ENCODE results near the gene ZDHHC21.

The ZDHHC21 gene

DNA sequence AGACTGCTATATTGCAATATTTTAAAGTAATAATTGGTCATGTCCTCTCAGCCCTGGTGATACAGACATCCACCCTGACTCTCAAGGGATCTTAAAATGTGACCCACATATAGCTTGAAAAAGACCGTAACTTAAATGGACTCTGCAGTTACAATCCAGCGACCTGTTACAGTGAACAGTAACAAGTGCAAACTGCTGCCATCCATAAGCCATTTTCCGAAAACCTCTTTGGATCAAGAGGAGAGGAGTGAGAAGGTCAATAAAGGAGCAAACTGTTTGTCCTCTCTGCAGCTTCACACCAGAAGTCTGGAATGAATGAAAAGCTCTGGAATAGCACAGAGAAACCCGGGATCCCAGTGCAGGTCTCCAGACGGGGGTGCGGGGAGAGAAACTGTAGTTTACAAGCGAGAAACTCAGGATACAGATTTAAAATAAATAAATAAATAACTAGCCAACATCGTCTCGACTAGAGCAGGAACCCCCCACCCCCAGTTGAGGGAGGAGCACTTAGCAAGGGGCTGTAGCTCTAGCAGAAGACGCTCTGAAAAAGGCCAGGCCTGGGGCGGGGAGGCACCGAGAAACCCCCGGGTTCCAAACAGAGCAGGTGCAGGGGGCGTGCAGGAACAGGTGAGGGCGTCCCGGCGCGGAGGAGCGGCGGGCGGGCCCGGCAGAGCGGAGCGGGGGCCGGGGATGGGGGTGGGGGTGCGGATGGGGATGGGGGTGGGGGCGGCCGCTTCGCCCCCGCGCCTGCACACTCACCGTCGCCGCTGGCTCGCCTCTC, 572 bp downstream of the ZDHHC21 start:
- 0 out of 2 replicates have a peak overlapping the region, but pooled peaks have one; percentile 39 for H3K27ac ChIP-seq (ENCODE audit: low read length)
- DNase-seq = peak; percentile 36

GRCh38 chr9:14690948-14691730, 2.1 kb downstream of the ZDHHC21 start:
- Histone ChIP-seq H2AFZ (ENCODE audit: low read depth, low read length) (no peak overlapping the region), H3K9ac (ENCODE audit: low read depth, low read length) (no peak overlapping the region), H3K79me2 (ENCODE audit: insufficient read depth, low read length) (peaks cover 3% of the 10 kb centered on the region), H3K4me1 (ENCODE audit: insufficient read depth, low read length) (peaks cover 16% of the 10 kb centered on the region), H3K27me3 (ENCODE audit: insufficient read depth, low read length, poor library complexity) (no peaks in the 10 kb centered on the region), H3K9me3 (ENCODE audit: insufficient read depth, low read length, severe bottlenecking) (no peaks in the 10 kb centered on the region), H3K4me2 (ENCODE audit: insufficient read depth, low read length) (peak overlapping the region; percentile 69; the same call in 1 of the 2 replicates), H3K4me3 (ENCODE audit: low read depth in 1 of 2, low read length in 2 of 2) (no peak overlapping the region), H4K20me1 (ENCODE audit: insufficient read depth, low read length) (no peaks in the 10 kb centered on the region), H3K27ac (ENCODE audit: low read length) (no peak overlapping the region), H3K36me3 (ENCODE audit: insufficient read depth, low read length) (no peaks in the 10 kb centered on the region; the same call in 1 of the 2 replicates)
- ATAC-seq (ENCODE audit: insufficient read depth, low read depth) (no peak), DNase-seq (no peak)
- TF ChIP-seq, protein P1, sequence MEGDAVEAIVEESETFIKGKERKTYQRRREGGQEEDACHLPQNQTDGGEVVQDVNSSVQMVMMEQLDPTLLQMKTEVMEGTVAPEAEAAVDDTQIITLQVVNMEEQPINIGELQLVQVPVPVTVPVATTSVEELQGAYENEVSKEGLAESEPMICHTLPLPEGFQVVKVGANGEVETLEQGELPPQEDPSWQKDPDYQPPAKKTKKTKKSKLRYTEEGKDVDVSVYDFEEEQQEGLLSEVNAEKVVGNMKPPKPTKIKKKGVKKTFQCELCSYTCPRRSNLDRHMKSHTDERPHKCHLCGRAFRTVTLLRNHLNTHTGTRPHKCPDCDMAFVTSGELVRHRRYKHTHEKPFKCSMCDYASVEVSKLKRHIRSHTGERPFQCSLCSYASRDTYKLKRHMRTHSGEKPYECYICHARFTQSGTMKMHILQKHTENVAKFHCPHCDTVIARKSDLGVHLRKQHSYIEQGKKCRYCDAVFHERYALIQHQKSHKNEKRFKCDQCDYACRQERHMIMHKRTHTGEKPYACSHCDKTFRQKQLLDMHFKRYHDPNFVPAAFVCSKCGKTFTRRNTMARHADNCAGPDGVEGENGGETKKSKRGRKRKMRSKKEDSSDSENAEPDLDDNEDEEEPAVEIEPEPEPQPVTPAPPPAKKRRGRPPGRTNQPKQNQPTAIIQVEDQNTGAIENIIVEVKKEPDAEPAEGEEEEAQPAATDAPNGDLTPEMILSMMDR (IDR thresholded peaks at IDR 0.05; ENCODE audit: borderline replicate concordance, extremely low read depth, low read length, poor library complexity, severe bottlenecking) = no peak
- no peak for TF ChIP-seq EZH2 (IDR thresholded peaks at IDR 0.05; ENCODE audit: borderline replicate concordance, low read depth, low read length, severe bottlenecking)

More for the DNA sequence above, 572 bp downstream of the ZDHHC21 start:
- H3K4me1 ChIP-seq (ENCODE audit: insufficient read depth, low read length) = peaks cover 16% of the 10 kb centered on the region
- peak overlapping the region; percentile 88 for H2AFZ ChIP-seq (ENCODE audit: low read depth, low read length)
- H3K9me3 ChIP-seq (ENCODE audit: insufficient read depth, low read length, severe bottlenecking) = no peaks in the 10 kb centered on the region
- peak overlapping the region; percentile 69 for H3K4me2 ChIP-seq (ENCODE audit: insufficient read depth, low read length)
- no peaks in the 10 kb centered on the region for H4K20me1 ChIP-seq (ENCODE audit: insufficient read depth, low read length)
- no peak for TF ChIP-seq EZH2 (IDR thresholded peaks at IDR 0.05; ENCODE audit: borderline replicate concordance, low read depth, low read length, severe bottlenecking)
- TF ChIP-seq, protein P1 (IDR thresholded peaks at IDR 0.05; ENCODE audit: borderline replicate concordance, extremely low read depth, low read length, poor library complexity, severe bottlenecking) = no peak
- peak overlapping the region; percentile 67 for H3K9ac ChIP-seq (ENCODE audit: low read depth, low read length)
- H3K79me2 ChIP-seq (ENCODE audit: insufficient read depth, low read length) = peaks cover 3% of the 10 kb centered on the region
- H3K4me3 ChIP-seq (ENCODE audit: low read depth in 1 of 2, low read length in 2 of 2) = peak overlapping the region; percentile 22 to 67; a peak in 3 of 4 replicates
- peak; percentile 63 for ATAC-seq (ENCODE audit: insufficient read depth, low read depth)
- no peaks in the 10 kb centered on the region for H3K27me3 ChIP-seq (ENCODE audit: insufficient read depth, low read length, poor library complexity)
- no peaks in the 10 kb centered on the region for H3K36me3 ChIP-seq (ENCODE audit: insufficient read depth, low read length)

DNA sequence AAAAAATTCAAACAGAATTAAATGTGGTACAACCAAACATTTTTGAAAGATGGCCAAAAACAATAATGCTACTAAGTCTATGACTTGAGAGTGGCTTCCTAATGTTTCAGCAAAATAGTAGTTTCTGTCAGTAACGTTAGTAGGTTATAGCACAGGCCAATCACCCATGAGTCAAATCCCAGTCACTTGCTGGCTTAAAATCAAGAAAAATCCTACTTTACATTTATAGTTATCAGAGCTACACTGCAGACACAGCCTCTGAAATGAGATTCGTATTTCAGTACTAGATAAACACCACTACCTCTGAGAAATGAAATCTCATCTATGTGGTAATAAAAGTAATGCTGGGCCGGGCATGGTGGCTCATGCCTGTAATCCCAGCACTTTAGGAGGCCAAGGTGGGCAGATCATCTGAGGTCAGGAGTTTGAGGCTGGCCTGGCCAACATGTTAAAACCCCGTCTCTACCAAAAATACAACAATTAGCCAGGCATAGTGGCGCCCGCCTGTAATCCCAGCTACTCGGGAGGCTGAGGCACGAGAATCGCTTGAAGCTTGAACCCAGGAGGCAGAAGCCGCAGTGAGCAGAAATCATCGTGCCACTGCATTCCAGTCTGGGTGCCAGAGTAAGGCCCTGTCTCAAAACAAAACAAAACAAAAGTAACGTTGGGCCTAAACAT, 6.1 kb downstream of the ZDHHC21 start:
- Histone ChIP-seq H3K9me3 (ENCODE audit: insufficient read depth, low read length, severe bottlenecking) (no peaks in the 10 kb centered on the region), H3K79me2 (ENCODE audit: insufficient read depth, low read length) (no peaks in the 10 kb centered on the region), H4K20me1 (ENCODE audit: insufficient read depth, low read length) (no peaks in the 10 kb centered on the region), H3K36me3 (ENCODE audit: insufficient read depth, low read length) (no peaks in the 10 kb centered on the region; the same call in 1 of the 2 replicates), H3K27me3 (ENCODE audit: insufficient read depth, low read length, poor library complexity) (no peaks in the 10 kb centered on the region), H3K4me3 (ENCODE audit: low read depth in 1 of 2, low read length in 2 of 2) (no peak overlapping the region), H3K4me1 (ENCODE audit: insufficient read depth, low read length) (peaks cover 5% of the 10 kb centered on the region; the same call in 1 of the 2 replicates), H3K9ac (ENCODE audit: low read depth, low read length) (no peak overlapping the region), H3K4me2 (ENCODE audit: insufficient read depth, low read length) (no peak overlapping the region), H2AFZ (ENCODE audit: low read depth, low read length) (no peak overlapping the region), H3K27ac (ENCODE audit: low read length) (no peak overlapping the region)
- DNase-seq (no peak), ATAC-seq (ENCODE audit: insufficient read depth, low read depth) (no peak)
- TF ChIP-seq EZH2 (IDR thresholded peaks at IDR 0.05; ENCODE audit: borderline replicate concordance, low read depth, low read length, severe bottlenecking) = no peak
- TF ChIP-seq, protein P1 (IDR thresholded peaks at IDR 0.05; ENCODE audit: borderline replicate concordance, extremely low read depth, low read length, poor library complexity, severe bottlenecking) = no peak

Data from DND-41 (cell line).